RCC 7860 (cell line): Measurements from ENCODE around the gene OTUD7B.
A peak's percentile ranks its signal among the peaks of the same experiment; 100 is the strongest.
"Not testable (repeated sequence)": the region's sequence is repeated elsewhere in the genome, so short reads cannot be mapped to it uniquely, and the experiment has no call there.

Source experiments
- DNase-seq: peaks from one replicate; pipeline ENCODE4 v3.0.0-alpha.2; 2015; ENCODE audit warnings: low spot score
- FAIRE-seq: peaks from 2 replicates; lab custom pipeline; 2012; peaks lifted over from hg19 to GRCh38; lab: Jason Lieb, UNC

OTUD7B gene

GRCh38 chr1:150010393-150011115 is at the start of gene OTUD7B:
OTUD7B (minus strand) TSS chr1:150010726; CDS start chr1:149977510, 33,216 bp downstream.
- DNase-seq, result peak; percentile 77
- FAIRE-seq, result no peak

GRCh38 chr1:150060260-150060659 is 49.7 kb upstream of the OTUD7B start:
- FAIRE-seq (no peak), DNase-seq (no peak)

- no peak for FAIRE-seq
Observed at GRCh38 chr1:150056407-150056806, 45.9 kb upstream of the OTUD7B start.

GRCh38 chr1:150055507-150055906 is 45.0 kb upstream of the OTUD7B start:
- not testable (repeated sequence) for DNase-seq, FAIRE-seq

More at GRCh38 chr1:150056407-150056806, 45.9 kb upstream of the OTUD7B start:
- DNase-seq, result no peak

GRCh38 chr1:150053926-150054325 is 43.4 kb upstream of the OTUD7B start:
- DNase-seq (no peak), FAIRE-seq (no peak)

GRCh38 chr1:150051905-150052412 is 41.4 kb upstream of the OTUD7B start:
- not testable (repeated sequence) for DNase-seq, FAIRE-seq

- no peak for DNase-seq
- FAIRE-seq, result no peak
Observed at GRCh38 chr1:150051089-150051373, 40.5 kb upstream of the OTUD7B start.

GRCh38 chr1:150049926-150050325 is 39.4 kb upstream of the OTUD7B start:
- FAIRE-seq, result no peak
- no peak for DNase-seq

- FAIRE-seq (no peak), DNase-seq (no peak)
Observed at GRCh38 chr1:150034336-150034735, 23.8 kb upstream of the OTUD7B start.

GRCh38 chr1:150028322-150028721 is 17.8 kb upstream of the OTUD7B start:
- FAIRE-seq, result no peak
- DNase-seq, result no peak

- FAIRE-seq (no peak), DNase-seq (no peak)
Observed at GRCh38 chr1:150024156-150024555, 13.6 kb upstream of the OTUD7B start.

GRCh38 chr1:150022357-150022756 is 11.8 kb upstream of the OTUD7B start:
- FAIRE-seq (no peak), DNase-seq (no peak)

GRCh38 chr1:150021191-150021694 is 10.7 kb upstream of the OTUD7B start:
- peak; percentile 64 for FAIRE-seq

GRCh38 chr1:150020711-150021110 is 10.2 kb upstream of the OTUD7B start:
- DNase-seq, result no peak
- FAIRE-seq, result no peak

More at GRCh38 chr1:150021191-150021694, 10.7 kb upstream of the OTUD7B start:
- DNase-seq, result peak; percentile 59

GRCh38 chr1:150018165-150018564 is 7.6 kb upstream of the OTUD7B start:
- no peak for DNase-seq
- no peak for FAIRE-seq

GRCh38 chr1:150017206-150017750 is 6.8 kb upstream of the OTUD7B start:
- DNase-seq, result no peak
- FAIRE-seq, result no peak

GRCh38 chr1:150015651-150016131 is 5.2 kb upstream of the OTUD7B start:
- DNase-seq (no peak), FAIRE-seq (no peak)

GRCh38 chr1:150012611-150013010 is 2.1 kb upstream of the OTUD7B start:
- FAIRE-seq (no peak), DNase-seq (no peak)

GRCh38 chr1:150009604-150010392 is 728 bp downstream of the OTUD7B start:
- DNase-seq (peak; percentile 67), FAIRE-seq (peak; percentile 35)

- no peak for DNase-seq
- FAIRE-seq, result no peak
Observed at GRCh38 chr1:150008699-150009098, 1.8 kb downstream of the OTUD7B start.

GRCh38 chr1:150006881-150007421 is 3.6 kb downstream of the OTUD7B start:
- DNase-seq (peak; percentile 29), FAIRE-seq (no peak)
